Naive thymus-derived CD4-positive, alpha-beta T cell (primary cell): ENCODE measurements around the gene MOSMO. TPM values are rescaled to one million over a fixed set of nuclear protein-coding genes. Genes with fewer than 3 reads are reported as not detected.

Experiments used
- ATAC-seq: fragments of 150-1000 bp; cut with Tn5 transposase; 2 replicates; pipeline ENCODE4 v1.10.0; 2021; ENCODE audit warnings: mild to moderate bottlenecking, moderate library complexity
- CTCF ChIA-PET: fragments of 350-600 bp; sonication (Branson Sonifier 250); formaldehyde crosslinking; loops from one replicate; lab custom pipeline; 2021; ENCODE audit warnings: antibody characterized with exemption; lab: Charles Lee
- POLR2A ChIA-PET: fragments of 350-600 bp; sonication (Branson Sonifier 250); formaldehyde crosslinking; loops from one replicate; lab custom pipeline; 2021; ENCODE audit warnings: antibody characterized with exemption, inconsistent platforms; lab: Charles Lee
- DNase-seq, 9 donors: peaks; one replicate each; pipeline versions ENCODE4 v3.0.0 to v3.0.0-alpha.2; 2020 to 2022; ENCODE audit warnings: mixed read lengths in 1 of 9
- H3K27ac ChIP-seq: one replicate; pipeline ENCODE4 v1.7.0; 2013; ENCODE audit warnings: mild to moderate bottlenecking, low read depth, low read length, moderate library complexity
- H3K27me3 ChIP-seq, 2 donors: one replicate each; pipeline ENCODE4 v1.7.0; 2013; ENCODE audit warnings: low read length in 2 of 2, mild to moderate bottlenecking in 2 of 2, moderate library complexity in 2 of 2; ENCODE audit not compliant: control insufficient read depth in 2 of 2, insufficient read depth in 2 of 2
- H3K36me3 ChIP-seq, 3 experiments: 1 replicate in 2 of 3; 2 replicates in 1 of 3; pipeline ENCODE4 v1.7.0; 2013; ENCODE audit warnings: low read length in 3 of 3, mild to moderate bottlenecking in 3 of 3, moderate library complexity in 1 of 3; ENCODE audit not compliant: insufficient read depth in 3 of 3, control insufficient read depth in 2 of 3
- H3K4me1 ChIP-seq, 2 donors: one replicate each; pipeline ENCODE4 v1.7.0; 2013; ENCODE audit warnings: low read length in 2 of 2, mild to moderate bottlenecking in 2 of 2, moderate library complexity in 1 of 2; ENCODE audit not compliant: control insufficient read depth in 2 of 2, insufficient read depth in 2 of 2
- H3K4me3 ChIP-seq: 2 replicates; pipeline ENCODE4 v1.7.0; 2013; ENCODE audit warnings: mild to moderate bottlenecking, low read length
- H3K9me3 ChIP-seq, 3 experiments: 1 replicate in 2 of 3; 2 replicates in 1 of 3; pipeline ENCODE4 v1.7.0; 2013; ENCODE audit warnings: low read length in 3 of 3; ENCODE audit not compliant: control insufficient read depth in 2 of 3
- H3K27ac Mint-ChIP-seq, 9 donors: one replicate each; pipeline ENCODE4 v1.8.0; 2020 to 2022; ENCODE audit warnings: mixed read lengths in 9 of 9, mild to moderate bottlenecking in 8 of 9, moderate library complexity in 5 of 9, inconsistent platforms in 2 of 9
- H3K27me3 Mint-ChIP-seq, 5 donors: one replicate each; pipeline ENCODE4 v1.8.0; 2021 to 2022; ENCODE audit warnings: mixed read lengths in 5 of 5, mild to moderate bottlenecking in 1 of 5
- H3K36me3 Mint-ChIP-seq, 5 donors: one replicate each; pipeline ENCODE4 v1.8.0; 2020 to 2022; ENCODE audit warnings: mixed read lengths in 5 of 5, mild to moderate bottlenecking in 3 of 5, inconsistent platforms in 1 of 5
- H3K4me1 Mint-ChIP-seq, 7 donors: one replicate each; pipeline ENCODE4 v1.8.0; 2020 to 2022; ENCODE audit warnings: mixed read lengths in 7 of 7, mild to moderate bottlenecking in 3 of 7, inconsistent platforms in 1 of 7
- H3K4me3 Mint-ChIP-seq, 10 donors: one replicate each; pipeline ENCODE4 v1.8.0; 2020 to 2022; ENCODE audit warnings: mild to moderate bottlenecking in 10 of 10, mixed read lengths in 10 of 10, moderate library complexity in 6 of 10, inconsistent platforms in 2 of 10
- H3K9me3 Mint-ChIP-seq, 11 donors: one replicate each; pipeline ENCODE4 v1.8.0; 2020 to 2022; ENCODE audit warnings: mixed read lengths in 11 of 11, mild to moderate bottlenecking in 4 of 11, inconsistent platforms in 1 of 11, moderate library complexity in 1 of 11
- intact Hi-C, 2 donors: fragments of 100-400 bp; cut with micrococcal nuclease; formaldehyde crosslinking; loops; one replicate each; pipeline ENCODE4 v1.15.1; 2023
- polyA plus RNA-seq, 2 donors: library from polyadenylated mRNA; unstranded; fragments of 300-500 nt; fragmentation: Illumina TruSeq; gene quantifications; one replicate each; pipeline ENCODE4 v1.2.3, GENCODE V29; 2021
- total RNA-seq, 6 experiments: library from RNA in 5 of 6; stranded (reverse) in 5 of 6; gene quantifications; 1 replicate in 5 of 6; 2 replicates in 1 of 6; pipeline ENCODE4 v1.2.3 and lab custom pipeline; 2021 to 2026

MOSMO gene
- total and polyA plus RNA-seq, 7 experiments from 2014 or later: 2.8 to 24.0 (median 9.9) TPM

GRCh38 chr16:21973945-21974344 lies 34.0 kb upstream of the MOSMO start:
- Histone ChIP-seq H3K27me3 (no peaks in the 10 kb centered on the region), H3K27ac (no peak overlapping the region), H3K9me3 (no peaks in the 10 kb centered on the region), H3K4me3 (no peak overlapping the region), H3K4me1 (no peaks in the 10 kb centered on the region), H3K36me3 (peaks cover 48 to 95% (median 72%) of the 10 kb centered on the region in 3 experiments)
- ChIA-PET POLR2A (no interaction called here), CTCF (interaction anchor here (0.6 kb wide), 2 partner anchors 104 to 216 kb away, joined by 3 to 4 read pairs; no protein-coding TSS in a partner anchor)
- Mint-ChIP-seq H3K4me1 (no peaks in the 10 kb centered on the region), H3K9me3 (no peaks in the 10 kb centered on the region), H3K27me3 (no peaks in the 10 kb centered on the region), H3K27ac (no peak overlapping the region), H3K4me3 (no peak overlapping the region), H3K36me3 (peaks cover 12 to 36% (median 16%) of the 10 kb centered on the region in 5 donors)
- ATAC-seq (no peak), DNase-seq (no peak)
- intact Hi-C loops: no loop called here

- no peak overlapping the region for H3K4me3 Mint-ChIP-seq
- H3K27me3 Mint-ChIP-seq: no peaks in the 10 kb centered on the region
- Histone ChIP-seq H3K9me3 (no peaks in the 10 kb centered on the region), H3K4me1 (no peaks in the 10 kb centered on the region), H3K4me3 (no peak overlapping the region), H3K36me3 (peaks cover 32 to 92% (median 40%) of the 10 kb centered on the region in 3 experiments), H3K27ac (no peak overlapping the region), H3K27me3 (no peaks in the 10 kb centered on the region)
- CTCF ChIA-PET: interaction anchor here (0.8 kb wide), 1 partner anchor 22 kb away, joined by 3 read pairs; no protein-coding TSS in a partner anchor
- H3K4me1 Mint-ChIP-seq: no peaks in the 10 kb centered on the region
- H3K27ac Mint-ChIP-seq: peak overlapping the region in 1 of 9 donors; percentile 12
- POLR2A ChIA-PET: interaction anchor here (0.6 to 1.0 kb wide), 3 partner anchors 18 to 226 kb away, joined by 3 to 4 read pairs (median 3); no protein-coding TSS in a partner anchor
- peaks cover 17 to 62% (median 32%) of the 10 kb centered on the region in 5 donors for H3K36me3 Mint-ChIP-seq
- H3K9me3 Mint-ChIP-seq: no peaks in the 10 kb centered on the region
- ATAC-seq: no peak
- intact Hi-C loops: no loop called here
- no peak for DNase-seq
These were observed 27.9 kb upstream of the MOSMO start for GRCh38 chr16:21980032-21980431.

- H3K27ac ChIP-seq: no peak overlapping the region
- no peaks in the 10 kb centered on the region for H3K4me1 Mint-ChIP-seq
- DNase-seq: no peak
- peak overlapping the region in 1 of 9 donors; percentile 68 for H3K27ac Mint-ChIP-seq
- ATAC-seq: no peak
- no peaks in the 10 kb centered on the region for H3K4me1 ChIP-seq
- peaks cover 17 to 55% (median 36%) of the 10 kb centered on the region in 5 donors for H3K36me3 Mint-ChIP-seq
- POLR2A ChIA-PET: no interaction called here
- H3K4me3 ChIP-seq: no peak overlapping the region
- H3K4me3 Mint-ChIP-seq: no peak overlapping the region
- H3K27me3 Mint-ChIP-seq: no peaks in the 10 kb centered on the region
- CTCF ChIA-PET: no interaction called here
- no peaks in the 10 kb centered on the region for H3K9me3 Mint-ChIP-seq
- no peaks in the 10 kb centered on the region for H3K27me3 ChIP-seq
- no peaks in the 10 kb centered on the region for H3K9me3 ChIP-seq
- intact Hi-C loops: no loop called here
- H3K36me3 ChIP-seq: peaks cover 17 to 71% (median 29%) of the 10 kb centered on the region in 3 experiments
These were observed 25.8 kb upstream of the MOSMO start for GRCh38 chr16:21982108-21982507.

GRCh38 chr16:21984062-21984461 lies 23.8 kb upstream of the MOSMO start:
- Histone ChIP-seq H3K27me3 (no peaks in the 10 kb centered on the region), H3K9me3 (no peaks in the 10 kb centered on the region), H3K4me3 (no peak overlapping the region), H3K36me3 (peaks cover 7 to 52% (median 17%) of the 10 kb centered on the region in 3 experiments), H3K4me1 (no peaks in the 10 kb centered on the region), H3K27ac (no peak overlapping the region)
- Mint-ChIP-seq H3K4me1 (peaks cover 0 to 6% (median 0%) of the 10 kb centered on the region in 7 donors), H3K4me3 (no peak overlapping the region), H3K36me3 (peaks cover 8 to 45% (median 25%) of the 10 kb centered on the region in 5 donors), H3K9me3 (no peaks in the 10 kb centered on the region), H3K27me3 (no peaks in the 10 kb centered on the region), H3K27ac (peak overlapping the region in 1 of 9 donors; percentile 22)
- ATAC-seq (no peak), DNase-seq (no peak)
- intact Hi-C loops: no loop called here
- CTCF ChIA-PET: interaction anchor here (0.7 kb wide), 1 partner anchor 887 kb away, joined by 3 read pairs; no protein-coding TSS in a partner anchor
- POLR2A ChIA-PET: no interaction called here

- DNase-seq: no peak
- intact Hi-C loops: no loop called here
- Mint-ChIP-seq H3K9me3 (no peaks in the 10 kb centered on the region), H3K36me3 (peaks cover 3 to 30% (median 16%) of the 10 kb centered on the region in 5 donors), H3K4me1 (peaks cover 0 to 6% (median 0%) of the 10 kb centered on the region in 7 donors), H3K27me3 (no peaks in the 10 kb centered on the region), H3K4me3 (no peak overlapping the region), H3K27ac (peak overlapping the region in 7 of 9 donors; percentile 11 to 71 (median 57))
- CTCF ChIA-PET: no interaction called here
- Histone ChIP-seq H3K4me3 (no peak overlapping the region), H3K27ac (no peak overlapping the region), H3K9me3 (no peaks in the 10 kb centered on the region), H3K27me3 (no peaks in the 10 kb centered on the region), H3K4me1 (no peaks in the 10 kb centered on the region), H3K36me3 (peaks cover 7 to 37% (median 8%) of the 10 kb centered on the region in 3 experiments)
- ATAC-seq: no peak
- POLR2A ChIA-PET: no interaction called here
These were observed 22.4 kb upstream of the MOSMO start for GRCh38 chr16:21985524-21985923.

- H3K27me3 ChIP-seq: no peaks in the 10 kb centered on the region
- H3K4me1 ChIP-seq: peaks cover 3 to 4% of the 10 kb centered on the region in 2 donors
- no peak for DNase-seq
- CTCF ChIA-PET: no interaction called here
- no peaks in the 10 kb centered on the region for H3K9me3 ChIP-seq
- Mint-ChIP-seq H3K4me3 (no peak overlapping the region), H3K9me3 (no peaks in the 10 kb centered on the region), H3K27me3 (no peaks in the 10 kb centered on the region), H3K36me3 (peaks cover 0 to 21% (median 10%) of the 10 kb centered on the region in 5 donors), H3K27ac (peak overlapping the region in 5 of 9 donors; percentile 22 to 79 (median 63)), H3K4me1 (peaks cover under 1 to 15% (median 5%) of the 10 kb centered on the region in 7 donors)
- peaks cover 0 to 25% (median 8%) of the 10 kb centered on the region in 3 experiments for H3K36me3 ChIP-seq
- POLR2A ChIA-PET: no interaction called here
- no peak overlapping the region for H3K4me3 ChIP-seq
- ATAC-seq: no peak
- no peak overlapping the region for H3K27ac ChIP-seq
- intact Hi-C loops: no loop called here
These were observed 21.1 kb upstream of the MOSMO start for GRCh38 chr16:21986692-21987246.
